Esophagus squamous epithelium (tissue), 4 donors: ENCODE data around the gene ITGB5.

Experiments used
- CTCF ChIP-seq, 6 experiments: fragments of 450-650 bp in 4 of 6; fragments of 200-600 bp in 2 of 6; sonication (generic) in 2 of 6; IDR thresholded peaks; one replicate each; pipeline ENCODE4 v1.5.1; 2016 to 2019; ENCODE audit warnings: antibody characterized with exemption in 6 of 6, mild to moderate bottlenecking in 4 of 6, moderate library complexity in 4 of 6
- POLR2A ChIP-seq, 4 donors: fragments of 450-650 bp; IDR thresholded peaks; one replicate each; pipeline ENCODE4 v1.6.1; 2017; ENCODE audit warnings: antibody characterized with exemption in 4 of 4, mild to moderate bottlenecking in 4 of 4, moderate library complexity in 3 of 4

- TF ChIP-seq CTCF (IDR thresholded peaks at IDR 0.05) (no peak), POLR2A (IDR thresholded peaks at IDR 0.05) (no peak)
These were observed 55.5 kb downstream of the ITGB5 start for GRCh38 chr3:124831628-124832199.
